GM18861 (cell line): Measurements from ENCODE around the gene PPP1R9B.

Source experiments
- ATAC-seq: cut with Tn5 transposase; IDR thresholded peaks from one replicate; pipeline ENCODE4 v1.9.1; 2021; ENCODE audit not compliant: unreplicated experiment

Gene PPP1R9B

GRCh38 chr17:50150354-50151040, at the start of gene PPP1R9B:
TSS of gene PPP1R9B (minus strand) at chr17:50150677. CDS start at chr17:50150513, 164 bp downstream.
- no peak for ATAC-seq

- ATAC-seq, result no peak
These were observed 49.5 kb upstream of the PPP1R9B start for GRCh38 chr17:50199803-50200456.

- no peak for ATAC-seq
These were observed 48.8 kb upstream of the PPP1R9B start for GRCh38 chr17:50199211-50199802.

GRCh38 chr17:50198026-50198669, 47.7 kb upstream of the PPP1R9B start:
- no peak for ATAC-seq

- ATAC-seq, result no peak
These were observed 46.3 kb upstream of the PPP1R9B start for GRCh38 chr17:50196826-50197225.

- ATAC-seq, result no peak
These were observed 45.6 kb upstream of the PPP1R9B start for GRCh38 chr17:50196036-50196435.

GRCh38 chr17:50194934-50195865, 44.7 kb upstream of the PPP1R9B start:
- no peak for ATAC-seq

- no peak for ATAC-seq
These were observed 43.9 kb upstream of the PPP1R9B start for GRCh38 chr17:50194140-50194933.

- no peak for ATAC-seq
These were observed 42.3 kb upstream of the PPP1R9B start for GRCh38 chr17:50192618-50193291.

- no peak for ATAC-seq
These were observed 41.7 kb upstream of the PPP1R9B start for GRCh38 chr17:50192144-50192617.

GRCh38 chr17:50191359-50192143, 41.1 kb upstream of the PPP1R9B start:
- no peak for ATAC-seq

- no peak for ATAC-seq
These were observed 40.3 kb upstream of the PPP1R9B start for GRCh38 chr17:50190603-50191358.

GRCh38 chr17:50190293-50190602, 39.8 kb upstream of the PPP1R9B start:
- ATAC-seq, result no peak

- ATAC-seq, result no peak
These were observed 39.2 kb upstream of the PPP1R9B start for GRCh38 chr17:50189550-50190292.

GRCh38 chr17:50188921-50189549, 38.6 kb upstream of the PPP1R9B start:
- ATAC-seq, result no peak

- ATAC-seq, result no peak
These were observed 38.0 kb upstream of the PPP1R9B start for GRCh38 chr17:50188531-50188920.
